KOPT-K1 (cell line): ENCODE measurements around the gene LHX4.

Experiments used
- H3K27ac ChIP-seq: fragments of 200-600 bp; sonication (generic); 2 replicates; pipeline ENCODE4 v1.5.1; 2016; ENCODE audit warnings: antibody characterized with exemption, mild to moderate bottlenecking, low read depth, low read length; ENCODE audit not compliant: poor library complexity, severe bottlenecking
- H3K36me3 ChIP-seq: fragments of 200-600 bp; sonication (generic); 2 replicates; pipeline ENCODE4 v1.5.1; 2017; ENCODE audit warnings: antibody characterized with exemption, mild to moderate bottlenecking, low read length, moderate library complexity; ENCODE audit not compliant: insufficient read depth
- H3K9me3 ChIP-seq: fragments of 200-600 bp; sonication (generic); 2 replicates; pipeline ENCODE4 v1.5.1; 2017; ENCODE audit warnings: antibody characterized with exemption, low read length, mild to moderate bottlenecking; ENCODE audit not compliant: insufficient read depth, poor library complexity, severe bottlenecking

Gene LHX4

GRCh38 chr1:180272395-180272794 lies 42.3 kb downstream of the LHX4 start:
- H3K36me3 ChIP-seq, result peaks cover 35% of the 10 kb centered on the region
- no peaks in the 10 kb centered on the region for H3K9me3 ChIP-seq
- no peak overlapping the region for H3K27ac ChIP-seq

GRCh38 chr1:180273066-180273465 lies 43.0 kb downstream of the LHX4 start:
- H3K27ac ChIP-seq, result no peak overlapping the region
- H3K9me3 ChIP-seq, result no peaks in the 10 kb centered on the region
- peaks cover 41% of the 10 kb centered on the region for H3K36me3 ChIP-seq

GRCh38 chr1:180274221-180274620 lies 44.2 kb downstream of the LHX4 start:
- Histone ChIP-seq H3K36me3 (peaks cover 46% of the 10 kb centered on the region), H3K9me3 (no peaks in the 10 kb centered on the region), H3K27ac (no peak overlapping the region)

GRCh38 chr1:180275726-180276125 lies 45.7 kb downstream of the LHX4 start:
- peaks cover 57% of the 10 kb centered on the region for H3K36me3 ChIP-seq
- H3K9me3 ChIP-seq, result no peaks in the 10 kb centered on the region
- H3K27ac ChIP-seq, result no peak overlapping the region

GRCh38 chr1:180277476-180278193 lies 47.6 kb downstream of the LHX4 start:
- Histone ChIP-seq H3K9me3 (no peaks in the 10 kb centered on the region), H3K36me3 (peaks cover 61% of the 10 kb centered on the region), H3K27ac (no peak overlapping the region)

- Histone ChIP-seq H3K9me3 (no peaks in the 10 kb centered on the region), H3K36me3 (peaks cover 59% of the 10 kb centered on the region), H3K27ac (no peak overlapping the region)
These were observed 48.1 kb downstream of the LHX4 start for GRCh38 chr1:180278194-180278515.

- Histone ChIP-seq H3K9me3 (no peaks in the 10 kb centered on the region), H3K36me3 (peaks cover 57% of the 10 kb centered on the region), H3K27ac (no peak overlapping the region)
These were observed 48.7 kb downstream of the LHX4 start for GRCh38 chr1:180278596-180279395.

- H3K27ac ChIP-seq, result no peak overlapping the region
- no peaks in the 10 kb centered on the region for H3K9me3 ChIP-seq
- peaks cover 54% of the 10 kb centered on the region for H3K36me3 ChIP-seq
These were observed 49.6 kb downstream of the LHX4 start for GRCh38 chr1:180279651-180280050.

GRCh38 chr1:180280617-180281016 lies 50.6 kb downstream of the LHX4 start:
- Histone ChIP-seq H3K27ac (no peak overlapping the region), H3K9me3 (no peaks in the 10 kb centered on the region), H3K36me3 (peaks cover 51% of the 10 kb centered on the region)

- Histone ChIP-seq H3K9me3 (no peaks in the 10 kb centered on the region), H3K27ac (no peak overlapping the region), H3K36me3 (peaks cover 47% of the 10 kb centered on the region)
These were observed 51.4 kb downstream of the LHX4 start for GRCh38 chr1:180281490-180281889.

GRCh38 chr1:180282401-180283044 lies 52.5 kb downstream of the LHX4 start:
- H3K36me3 ChIP-seq, result peaks cover 46% of the 10 kb centered on the region
- no peaks in the 10 kb centered on the region for H3K9me3 ChIP-seq
- no peak overlapping the region for H3K27ac ChIP-seq

- no peak overlapping the region for H3K27ac ChIP-seq
- no peaks in the 10 kb centered on the region for H3K9me3 ChIP-seq
- peaks cover 46% of the 10 kb centered on the region for H3K36me3 ChIP-seq
These were observed 53.0 kb downstream of the LHX4 start for GRCh38 chr1:180283098-180283497.

GRCh38 chr1:180286417-180286816 lies 56.4 kb downstream of the LHX4 start:
- H3K27ac ChIP-seq, result no peak overlapping the region
- H3K9me3 ChIP-seq, result no peaks in the 10 kb centered on the region
- peaks cover 30% of the 10 kb centered on the region for H3K36me3 ChIP-seq

- Histone ChIP-seq H3K9me3 (peaks cover 6% of the 10 kb centered on the region), H3K36me3 (peaks cover 26% of the 10 kb centered on the region), H3K27ac (no peak overlapping the region)
These were observed 58.1 kb downstream of the LHX4 start for GRCh38 chr1:180287988-180288705.

GRCh38 chr1:180288940-180289339 lies 58.9 kb downstream of the LHX4 start:
- peaks cover 24% of the 10 kb centered on the region for H3K36me3 ChIP-seq
- H3K27ac ChIP-seq, result no peak overlapping the region
- peaks cover 6% of the 10 kb centered on the region for H3K9me3 ChIP-seq
